Measurements from ENCODE around the gene TTR.

The TTR gene

DNA sequence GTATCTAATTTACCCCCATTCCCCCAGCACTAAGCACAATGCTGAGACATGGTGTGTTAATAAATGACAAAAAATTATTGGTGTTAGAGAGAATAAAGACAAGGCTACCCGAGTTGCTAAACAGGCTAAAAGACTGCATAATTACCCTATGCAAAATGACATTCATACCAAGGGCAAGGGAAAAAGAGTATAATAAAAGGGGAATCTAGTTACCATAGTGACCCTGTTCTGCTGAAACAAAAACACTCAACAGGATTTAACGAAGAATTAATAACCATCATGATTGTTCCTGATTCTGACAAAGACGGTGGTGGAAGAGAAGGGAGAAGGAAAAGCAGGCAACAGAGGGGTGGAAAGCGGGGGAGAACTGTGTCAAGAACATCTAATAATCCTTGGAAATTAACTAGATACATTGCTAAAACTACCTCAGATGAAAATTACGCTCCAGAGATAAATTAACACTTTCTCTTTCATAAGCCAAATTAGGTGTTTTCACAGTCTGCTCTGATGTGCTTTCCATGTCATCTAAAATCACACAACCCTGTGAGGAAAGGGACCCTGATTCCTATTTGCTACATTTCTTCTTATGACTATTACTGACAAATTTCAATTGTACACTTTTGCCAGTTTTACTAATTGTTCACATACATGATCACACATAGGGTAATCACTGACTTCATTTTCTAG lies 25.5 kb downstream of the TTR start:
- DNase-seq: no peak

DNA sequence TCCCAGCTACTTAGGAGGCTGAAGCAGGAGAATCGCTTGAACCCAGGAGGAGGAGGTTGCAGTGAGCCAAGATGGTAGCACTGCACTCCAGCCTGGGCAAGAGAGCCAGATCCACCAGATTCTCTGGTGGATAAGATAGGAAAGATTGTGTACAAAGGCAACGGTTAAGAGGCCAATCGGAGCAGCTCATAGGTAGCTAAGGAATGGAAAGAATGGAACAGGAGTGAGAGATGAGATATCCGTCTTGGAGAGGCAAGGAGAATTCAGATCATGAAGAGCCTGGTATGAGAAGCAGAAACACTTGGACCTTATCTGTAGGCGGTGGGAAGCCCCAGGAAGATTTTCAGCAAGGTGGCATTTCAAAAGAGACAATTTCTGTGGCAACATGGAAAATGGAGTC lies 27.1 kb downstream of the TTR start:
- no peak for DNase-seq

GRCh38 chr18:31619291-31619690 lies 27.6 kb downstream of the TTR start:
- DNase-seq: no peak

- DNase-seq: no peak
Observed at GRCh38 chr18:31624892-31625640, 33.4 kb downstream of the TTR start.

DNA sequence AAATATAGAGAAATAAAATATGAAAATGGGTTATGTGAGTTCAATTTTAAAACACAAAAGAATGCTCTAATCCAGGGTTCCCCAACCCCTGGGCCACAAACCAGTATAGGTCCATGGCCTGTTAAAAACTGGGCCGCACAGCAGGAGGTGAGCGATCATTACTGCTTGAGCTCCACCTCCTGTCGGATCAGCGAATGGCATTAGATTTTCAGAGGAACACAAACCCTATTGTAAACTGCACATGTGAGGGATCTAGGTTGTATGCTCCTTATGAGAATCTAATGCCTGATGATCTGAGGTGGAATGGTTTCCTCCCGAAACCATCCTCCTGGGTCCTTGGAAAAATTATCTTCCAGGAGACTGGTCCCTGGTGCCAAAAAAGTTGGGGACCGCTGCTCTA lies 34.7 kb downstream of the TTR start:
- no peak for DNase-seq

- DNase-seq: no peak
Observed at GRCh38 chr18:31630549-31630948, 38.9 kb downstream of the TTR start.

- no peak for DNase-seq
Observed at GRCh38 chr18:31631526-31631925, 39.8 kb downstream of the TTR start.

DNA sequence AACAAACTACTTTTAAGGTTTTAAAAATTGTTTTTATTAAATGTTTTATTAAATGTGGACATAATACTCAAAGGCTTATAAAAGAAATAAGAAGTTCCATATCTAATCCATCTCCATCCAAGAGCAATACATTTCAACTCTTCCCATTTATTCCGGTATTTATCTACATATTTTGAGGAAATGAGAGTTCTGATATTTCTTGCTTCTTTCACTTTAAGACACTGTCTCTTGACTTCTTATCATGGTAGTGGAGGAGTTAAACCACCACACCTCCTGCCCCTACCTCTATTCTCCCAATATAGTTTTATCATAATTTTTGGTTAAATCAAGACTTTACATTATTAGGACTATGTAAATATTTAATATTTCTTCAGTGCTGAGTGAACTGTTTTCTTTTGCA lies 40.7 kb downstream of the TTR start:
- no peak for DNase-seq

DNA sequence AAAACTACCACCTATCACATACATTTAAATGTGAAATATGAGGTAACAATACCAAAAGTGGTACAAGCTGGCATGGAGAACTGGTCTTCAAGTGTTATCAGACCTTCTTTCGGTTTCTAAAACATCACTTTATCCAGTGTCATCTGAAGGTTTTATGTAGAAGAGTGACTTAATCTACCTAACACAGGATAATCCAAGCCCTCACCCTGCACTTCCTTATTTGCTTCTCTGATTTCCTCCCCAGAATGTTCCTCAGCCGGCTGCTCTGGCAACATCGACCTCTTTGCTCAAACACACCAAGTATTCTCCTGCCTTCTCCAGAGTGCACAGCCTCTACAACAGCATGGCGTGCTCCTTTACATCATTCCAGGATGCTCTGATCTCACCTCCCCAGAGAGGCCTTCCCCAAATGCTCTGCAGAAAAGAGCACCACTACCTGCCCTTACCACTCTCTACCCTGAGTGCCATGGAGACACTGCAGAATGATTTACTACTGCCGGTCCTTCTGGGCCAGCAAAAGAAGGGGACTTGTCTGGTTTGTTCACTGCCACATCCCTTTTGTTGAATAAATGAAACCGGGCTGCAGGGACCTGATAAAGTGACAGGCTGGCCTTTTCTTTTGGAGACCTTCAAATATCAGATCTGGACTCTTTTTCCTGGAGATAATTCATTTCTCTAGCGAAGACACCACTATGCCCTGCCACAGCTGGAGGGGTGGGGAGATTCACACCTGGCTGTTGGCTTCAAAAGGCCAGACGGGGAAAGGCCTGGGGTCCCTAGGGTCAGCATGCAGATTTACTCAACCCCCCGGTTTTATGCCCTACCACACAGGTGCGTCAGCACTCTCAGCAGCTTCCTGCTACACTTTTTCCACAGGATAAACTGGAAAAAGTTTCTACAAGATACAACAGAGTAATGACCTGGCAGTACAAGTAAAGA lies 42.0 kb downstream of the TTR start:
- no peak for DNase-seq

- peak; percentile 19 for DNase-seq
Observed at GRCh38 chr18:31634331-31634713, 42.6 kb downstream of the TTR start.

DNA sequence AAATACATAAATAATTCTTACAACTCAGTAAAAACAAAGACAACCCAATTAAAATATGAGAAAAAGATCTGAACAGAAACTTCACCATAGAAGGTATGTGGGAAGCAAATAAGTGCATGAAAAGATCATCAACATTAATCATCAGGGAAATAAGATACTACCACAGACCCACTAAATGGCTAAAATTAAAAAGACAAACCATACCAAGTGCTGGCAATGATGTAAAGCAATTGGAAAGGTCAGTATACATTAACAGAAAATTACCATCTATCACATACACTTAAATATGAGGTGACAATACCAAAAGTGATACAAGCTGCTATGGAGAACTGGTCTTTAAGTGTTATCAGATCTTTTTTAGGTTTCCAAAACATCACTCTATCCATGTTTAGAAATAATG lies 44.7 kb downstream of the TTR start:
- no peak for DNase-seq

DNA sequence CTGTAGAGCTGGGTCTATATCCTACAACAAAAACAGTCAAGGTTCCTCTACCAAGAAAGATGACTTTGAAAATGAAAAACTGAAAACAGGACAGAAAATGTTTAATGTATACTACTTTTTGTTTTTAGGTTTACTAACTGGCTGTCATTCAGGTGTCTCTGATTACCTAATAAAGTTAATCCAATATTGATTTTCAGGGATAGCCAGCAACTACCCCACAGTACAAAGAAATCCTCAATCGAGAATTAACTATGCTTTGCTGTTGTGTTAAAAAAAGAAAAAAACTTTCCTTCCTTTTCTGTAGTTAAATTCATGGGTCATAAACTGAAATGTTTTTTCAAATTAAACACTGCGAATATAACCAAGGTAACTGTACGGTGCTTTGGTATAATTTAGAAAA lies 45.8 kb downstream of the TTR start:
- DNase-seq: no peak

- no peak for DNase-seq
Observed at GRCh38 chr18:31643003-31643402, 51.3 kb downstream of the TTR start.

GRCh38 chr18:31645411-31645810 lies 53.7 kb downstream of the TTR start:
- DNase-seq: no peak

- DNase-seq: no peak
Observed at GRCh38 chr18:31646332-31647126, 54.9 kb downstream of the TTR start.

DNA sequence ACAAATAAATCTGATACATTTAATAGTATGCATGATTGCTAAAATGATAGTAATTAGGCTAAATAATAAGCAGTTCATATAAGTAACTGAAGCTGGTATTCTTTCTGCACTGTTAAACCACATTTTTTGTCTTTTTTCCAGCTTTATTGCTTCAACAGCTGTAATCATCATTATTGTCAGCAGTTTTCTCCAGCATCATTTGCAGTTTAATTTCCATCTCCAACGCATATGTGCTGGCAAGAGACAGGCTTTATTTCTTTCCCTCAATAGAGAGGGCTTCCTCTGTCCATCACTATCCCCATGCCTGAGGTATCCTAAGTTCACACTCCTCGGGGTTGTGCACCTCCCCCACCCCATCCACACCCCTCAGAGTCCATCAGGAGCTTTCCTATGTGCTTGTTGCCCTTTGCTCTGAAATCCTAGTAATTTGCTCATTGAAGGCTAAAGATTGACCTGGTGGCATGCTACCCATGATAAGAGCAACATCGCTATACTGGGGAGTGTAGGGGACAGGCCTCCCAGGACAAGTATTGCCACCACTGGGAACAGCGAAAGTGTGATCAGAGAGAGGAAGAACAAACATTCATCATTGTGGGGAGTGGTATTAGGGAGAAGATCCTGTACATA lies 55.6 kb downstream of the TTR start:
- no peak for DNase-seq
